Immature natural killer cell (primary cell): ENCODE results near the gene CLSTN2. TPM values are rescaled to one million over a fixed set of nuclear protein-coding genes. Genes with fewer than 3 reads are reported as not detected.

ENCODE experiments used
- DNase-seq, 3 donors: peaks; one replicate each; pipeline ENCODE4 v3.0.0; 2022; ENCODE audit warnings: mixed read lengths in 1 of 3
- H3K27ac Mint-ChIP-seq, 6 donors: one replicate each; pipeline ENCODE4 v1.8.0; 2020; ENCODE audit warnings: mixed read lengths in 6 of 6, mild to moderate bottlenecking in 5 of 6, inconsistent platforms in 4 of 6, moderate library complexity in 3 of 6
- H3K27me3 Mint-ChIP-seq, 3 donors: one replicate each; pipeline ENCODE4 v1.8.0; 2020 to 2021; ENCODE audit warnings: low read depth in 3 of 3, mild to moderate bottlenecking in 3 of 3, mixed read lengths in 3 of 3, moderate library complexity in 3 of 3, inconsistent platforms in 1 of 3
- H3K36me3 Mint-ChIP-seq, 3 donors: one replicate each; pipeline ENCODE4 v1.8.0; 2020; ENCODE audit warnings: mixed read lengths in 3 of 3, inconsistent platforms in 2 of 3, mild to moderate bottlenecking in 2 of 3
- H3K4me1 Mint-ChIP-seq, 2 donors: one replicate each; pipeline ENCODE4 v1.8.0; 2020; ENCODE audit warnings: inconsistent platforms in 2 of 2, mild to moderate bottlenecking in 2 of 2, mixed read lengths in 2 of 2, moderate library complexity in 1 of 2
- H3K4me3 Mint-ChIP-seq, 5 donors: one replicate each; pipeline ENCODE4 v1.8.0; 2020; ENCODE audit warnings: mild to moderate bottlenecking in 5 of 5, mixed read lengths in 5 of 5, inconsistent platforms in 3 of 5, moderate library complexity in 3 of 5
- H3K9me3 Mint-ChIP-seq, 6 donors: one replicate each; pipeline ENCODE4 v1.8.0; 2020; ENCODE audit warnings: mild to moderate bottlenecking in 6 of 6, mixed read lengths in 6 of 6, inconsistent platforms in 4 of 6, moderate library complexity in 3 of 6
- polyA plus RNA-seq, 3 donors: library from polyadenylated mRNA; unstranded; fragments of 300-500 nt; fragmentation: Illumina TruSeq; gene quantifications; one replicate each; pipeline ENCODE4 v1.2.3, GENCODE V29; 2021

The CLSTN2 gene
- polyA plus RNA-seq, 3 donors from 2014 or later, result not detected

DNA sequence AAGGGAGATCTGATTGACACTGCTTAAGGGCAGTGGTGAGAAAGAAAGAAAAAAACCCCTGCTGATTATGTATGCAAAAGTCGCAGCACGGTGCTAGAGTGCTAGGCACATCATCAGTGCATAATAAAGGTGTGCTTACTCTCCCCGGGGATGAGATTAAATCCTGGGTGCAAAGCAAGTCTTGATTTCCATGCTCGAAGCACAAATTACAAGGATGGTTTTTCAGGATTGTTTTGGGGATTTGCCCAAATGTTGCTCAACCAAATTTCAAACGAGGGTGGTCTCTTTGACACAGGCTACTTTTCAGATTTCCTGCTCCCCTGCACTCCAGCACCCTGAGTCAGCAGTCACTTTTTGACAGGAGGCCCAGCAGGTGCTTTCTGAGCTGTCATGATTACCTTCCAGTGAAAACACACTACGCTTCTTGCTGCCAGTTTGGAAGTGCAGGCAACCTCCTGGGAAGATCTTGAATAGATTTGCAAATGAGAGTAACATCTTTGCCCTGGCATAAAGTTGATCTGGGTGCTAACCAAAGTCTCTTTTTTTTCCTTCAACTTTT lies 575.4 kb downstream of the CLSTN2 start:
- Mint-ChIP-seq H3K4me1 (no peaks in the 10 kb centered on the region), H3K27ac (no peak overlapping the region), H3K27me3 (peaks cover 3 to 8% (median 5%) of the 10 kb centered on the region in 3 donors), H3K9me3 (peaks cover 0 to 4% (median 0%) of the 10 kb centered on the region in 6 donors), H3K4me3 (no peak overlapping the region), H3K36me3 (no peaks in the 10 kb centered on the region)
- no peak for DNase-seq

GRCh38 chr3:140521751-140522445 lies 586.9 kb downstream of the CLSTN2 start:
- no peak overlapping the region for H3K27ac Mint-ChIP-seq
- peaks cover 5 to 20% (median 13%) of the 10 kb centered on the region in 6 donors for H3K9me3 Mint-ChIP-seq
- H3K36me3 Mint-ChIP-seq, result peaks cover 0 to 5% (median 0%) of the 10 kb centered on the region in 3 donors
- H3K27me3 Mint-ChIP-seq, result peaks cover 6 to 29% (median 7%) of the 10 kb centered on the region in 3 donors
- H3K4me3 Mint-ChIP-seq, result no peak overlapping the region
- no peak for DNase-seq
- H3K4me1 Mint-ChIP-seq, result no peaks in the 10 kb centered on the region

GRCh38 chr3:140522653-140523380 lies 587.8 kb downstream of the CLSTN2 start:
- Mint-ChIP-seq H3K36me3 (peaks cover 0 to 5% (median 0%) of the 10 kb centered on the region in 3 donors), H3K27ac (no peak overlapping the region), H3K4me3 (no peak overlapping the region), H3K9me3 (peaks cover 0 to 20% (median 10%) of the 10 kb centered on the region in 6 donors), H3K27me3 (peaks cover 6 to 29% (median 8%) of the 10 kb centered on the region in 3 donors), H3K4me1 (no peaks in the 10 kb centered on the region)
- DNase-seq, result no peak

DNA sequence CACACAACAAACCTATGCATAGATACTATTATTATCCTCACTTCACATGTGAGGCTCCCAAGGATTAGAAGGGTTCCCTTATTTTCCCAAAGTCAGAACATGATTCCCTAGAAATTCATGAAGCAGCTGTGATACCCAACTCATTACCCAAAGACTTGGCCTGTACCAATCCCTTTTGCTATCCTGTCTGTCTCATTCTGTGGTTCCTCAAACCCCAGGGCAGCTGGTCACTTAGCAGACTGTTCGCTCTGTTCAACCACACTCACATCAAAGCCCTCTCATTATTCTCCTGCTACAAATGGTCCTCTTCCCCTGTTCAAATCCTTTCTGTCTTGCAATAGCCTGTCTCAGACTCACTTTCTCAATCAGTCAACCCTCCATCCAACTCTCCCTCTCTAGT lies 588.6 kb downstream of the CLSTN2 start:
- peaks cover 0 to 16% (median 10%) of the 10 kb centered on the region in 6 donors for H3K9me3 Mint-ChIP-seq
- H3K4me1 Mint-ChIP-seq, result no peaks in the 10 kb centered on the region
- H3K36me3 Mint-ChIP-seq, result peaks cover 0 to 5% (median 0%) of the 10 kb centered on the region in 3 donors
- no peak overlapping the region for H3K4me3 Mint-ChIP-seq
- peaks cover 6 to 29% (median 10%) of the 10 kb centered on the region in 3 donors for H3K27me3 Mint-ChIP-seq
- H3K27ac Mint-ChIP-seq, result no peak overlapping the region
- DNase-seq, result no peak

DNA sequence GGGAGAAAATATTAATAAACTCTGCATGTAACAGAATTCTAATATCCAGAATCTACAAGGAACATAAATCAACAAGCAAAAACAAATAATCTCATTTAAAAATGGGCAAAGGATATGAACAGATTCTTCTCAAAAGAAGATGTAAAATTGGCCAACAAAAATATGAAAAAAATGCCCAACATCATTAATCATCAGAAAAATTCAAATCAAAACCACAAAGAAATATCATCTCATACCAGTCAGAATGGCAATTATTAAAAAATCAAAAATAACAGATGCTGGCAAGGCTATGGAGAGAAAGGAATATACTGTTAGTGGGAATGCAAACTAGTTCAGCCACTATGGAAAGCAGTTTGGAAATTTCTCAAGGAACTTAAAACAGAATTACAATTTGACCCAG lies 592.2 kb downstream of the CLSTN2 start:
- H3K4me1 Mint-ChIP-seq, result no peaks in the 10 kb centered on the region
- peaks cover 3 to 26% (median 4%) of the 10 kb centered on the region in 3 donors for H3K27me3 Mint-ChIP-seq
- no peaks in the 10 kb centered on the region for H3K36me3 Mint-ChIP-seq
- H3K9me3 Mint-ChIP-seq, result peaks cover 0 to 10% (median 3%) of the 10 kb centered on the region in 6 donors
- no peak overlapping the region for H3K4me3 Mint-ChIP-seq
- no peak overlapping the region for H3K27ac Mint-ChIP-seq
- DNase-seq, result no peak

DNA sequence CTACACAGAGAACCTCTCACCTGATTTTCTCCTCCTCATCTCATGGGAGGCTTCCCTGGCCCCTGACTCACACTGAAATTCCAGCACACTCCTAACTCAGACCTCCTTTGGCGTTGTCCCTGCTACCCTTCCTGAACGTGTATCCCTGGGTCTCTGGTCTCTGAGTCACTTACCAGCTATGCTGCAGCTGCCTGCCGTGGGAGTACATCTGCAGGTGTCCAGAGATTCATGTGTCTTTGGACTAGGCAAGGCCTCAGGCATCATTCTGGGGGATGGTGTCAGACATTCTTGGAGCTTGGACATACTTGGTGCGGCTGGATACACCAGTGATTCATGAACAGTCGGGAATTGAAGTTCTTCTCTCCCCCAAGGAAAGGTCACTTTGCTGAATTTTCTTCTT lies 594.1 kb downstream of the CLSTN2 start:
- Mint-ChIP-seq H3K9me3 (peaks cover 0 to 7% (median 1%) of the 10 kb centered on the region in 6 donors), H3K27ac (no peak overlapping the region), H3K4me1 (no peaks in the 10 kb centered on the region), H3K4me3 (no peak overlapping the region), H3K27me3 (peaks cover 3 to 19% (median 4%) of the 10 kb centered on the region in 3 donors), H3K36me3 (no peaks in the 10 kb centered on the region)
- DNase-seq, result no peak

GRCh38 chr3:140529558-140529957 lies 594.6 kb downstream of the CLSTN2 start:
- Mint-ChIP-seq H3K27me3 (peaks cover under 1 to 14% (median 4%) of the 10 kb centered on the region in 3 donors), H3K4me3 (no peak overlapping the region), H3K27ac (no peak overlapping the region), H3K9me3 (peaks cover 0 to 7% (median 1%) of the 10 kb centered on the region in 6 donors), H3K4me1 (no peaks in the 10 kb centered on the region), H3K36me3 (no peaks in the 10 kb centered on the region)
- no peak for DNase-seq

DNA sequence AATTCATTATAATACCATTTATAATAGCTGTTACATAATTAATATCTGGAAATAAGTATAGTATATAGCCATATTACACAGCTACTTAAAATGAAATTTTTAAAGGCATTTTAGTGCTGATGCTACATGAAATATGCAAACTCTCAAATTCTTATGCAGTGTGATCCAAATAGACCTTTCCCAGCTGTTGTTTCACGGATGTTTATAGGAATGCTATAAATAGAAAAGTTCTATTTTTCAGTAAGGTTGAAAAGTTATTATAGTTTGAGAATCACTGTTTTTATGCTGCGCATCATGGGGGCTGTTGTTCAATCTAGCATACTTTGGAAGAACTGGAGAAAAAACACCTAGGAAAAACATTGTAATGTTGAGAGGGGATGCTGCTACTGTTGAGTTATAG lies 595.1 kb downstream of the CLSTN2 start:
- Mint-ChIP-seq H3K27me3 (peaks cover 0 to 14% (median 6%) of the 10 kb centered on the region in 3 donors), H3K4me1 (no peaks in the 10 kb centered on the region), H3K4me3 (no peak overlapping the region), H3K36me3 (no peaks in the 10 kb centered on the region), H3K9me3 (peaks cover 0 to 7% (median 0%) of the 10 kb centered on the region in 6 donors), H3K27ac (no peak overlapping the region)
- no peak for DNase-seq

GRCh38 chr3:140530603-140531002 lies 595.6 kb downstream of the CLSTN2 start:
- H3K4me3 Mint-ChIP-seq, result no peak overlapping the region
- H3K27ac Mint-ChIP-seq, result no peak overlapping the region
- H3K4me1 Mint-ChIP-seq, result no peaks in the 10 kb centered on the region
- H3K36me3 Mint-ChIP-seq, result no peaks in the 10 kb centered on the region
- peaks cover 0 to 9% (median 6%) of the 10 kb centered on the region in 3 donors for H3K27me3 Mint-ChIP-seq
- no peak for DNase-seq
- H3K9me3 Mint-ChIP-seq, result peaks cover 0 to 3% (median 0%) of the 10 kb centered on the region in 6 donors

DNA sequence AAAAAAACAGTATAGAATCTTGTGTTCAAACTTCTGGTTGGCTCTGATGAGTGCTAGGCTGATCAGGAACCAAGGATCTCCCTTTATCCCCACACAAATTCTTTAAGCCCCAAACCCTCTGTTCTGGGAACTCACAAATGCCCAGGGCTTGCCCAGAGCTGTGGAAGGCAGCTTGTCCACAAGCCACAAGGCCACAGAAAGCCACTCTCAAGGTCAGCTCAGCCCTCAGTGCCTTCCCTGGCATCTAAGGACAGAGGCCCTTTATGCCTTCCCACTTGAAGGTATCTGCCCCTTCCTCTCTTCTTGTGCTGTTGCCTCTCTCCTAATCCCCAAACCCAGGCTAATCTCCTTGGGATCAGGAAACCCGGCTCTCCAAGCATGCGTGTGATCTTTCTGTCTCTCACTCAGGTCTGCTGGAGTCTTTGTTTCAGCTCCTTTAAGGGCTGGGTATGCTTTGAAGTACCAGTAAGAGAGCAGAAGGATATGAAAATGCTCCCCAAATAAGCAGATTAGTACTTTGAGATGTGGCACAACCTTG lies 597.9 kb downstream of the CLSTN2 start:
- Mint-ChIP-seq H3K4me3 (no peak overlapping the region), H3K4me1 (no peaks in the 10 kb centered on the region), H3K27me3 (peaks cover 0 to 4% (median 0%) of the 10 kb centered on the region in 3 donors), H3K36me3 (no peaks in the 10 kb centered on the region), H3K27ac (no peak overlapping the region), H3K9me3 (peaks cover 0 to 1% (median 0%) of the 10 kb centered on the region in 6 donors)
- no peak for DNase-seq

DNA sequence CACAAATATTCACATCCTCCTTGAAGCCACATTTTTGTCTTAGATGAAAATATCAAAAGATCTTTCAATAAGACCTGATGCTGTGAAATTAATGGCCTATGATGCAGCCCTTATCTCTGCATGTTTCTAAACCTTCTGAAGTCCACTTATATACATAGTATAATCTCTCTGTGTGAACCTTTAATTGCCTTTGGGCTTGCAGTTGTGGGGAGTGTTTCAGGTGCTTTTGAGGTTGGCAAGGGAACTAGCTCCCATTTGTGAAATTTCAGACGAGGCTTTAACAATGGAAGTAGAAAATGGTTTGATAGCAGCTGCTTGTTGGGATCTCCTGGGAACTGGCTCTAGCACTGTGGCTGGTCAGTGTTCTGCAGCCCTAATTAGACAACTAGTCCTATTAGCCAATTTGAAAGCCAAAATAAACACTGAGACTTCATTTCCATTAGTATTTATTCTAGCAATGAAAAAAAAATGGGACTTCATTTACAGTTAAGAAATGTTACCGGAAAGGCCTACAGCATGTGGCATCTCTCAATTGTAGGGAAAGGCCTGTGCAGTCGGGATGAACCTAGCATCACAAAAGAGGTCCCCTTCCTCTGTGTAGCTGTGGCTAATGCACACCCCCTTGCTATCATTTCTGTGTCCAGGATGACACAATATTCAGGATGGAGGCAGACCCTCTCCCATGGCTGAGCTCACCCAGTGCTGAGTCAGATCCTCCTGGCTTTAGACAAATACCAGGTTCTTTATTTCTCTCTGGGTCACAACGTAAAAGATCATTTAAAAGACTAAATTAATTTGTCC lies 602.1 kb downstream of the CLSTN2 start:
- Mint-ChIP-seq H3K36me3 (no peaks in the 10 kb centered on the region), H3K4me1 (no peaks in the 10 kb centered on the region), H3K27ac (no peak overlapping the region), H3K27me3 (peaks cover 0 to 2% (median 2%) of the 10 kb centered on the region in 3 donors), H3K4me3 (no peak overlapping the region), H3K9me3 (peaks cover 0 to 3% (median 0%) of the 10 kb centered on the region in 6 donors)
- DNase-seq, result no peak

DNA sequence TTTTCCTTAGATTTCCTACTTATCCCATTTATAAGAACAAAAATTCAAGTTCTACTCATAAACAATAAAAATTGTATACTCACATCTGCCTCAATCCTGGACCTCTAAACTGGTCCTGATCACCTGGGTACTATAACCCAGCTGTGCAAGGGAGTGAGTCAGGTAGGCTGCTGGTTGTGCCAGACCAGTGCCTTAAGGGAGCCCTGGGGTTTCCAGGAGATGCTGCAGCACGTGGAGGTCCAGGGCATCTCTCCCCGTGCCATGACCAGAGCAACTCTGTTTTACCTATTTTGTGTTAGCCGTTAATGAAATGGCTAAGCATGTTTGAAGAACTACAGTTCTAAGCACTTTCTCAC lies 602.7 kb downstream of the CLSTN2 start:
- no peak overlapping the region for H3K4me3 Mint-ChIP-seq
- H3K4me1 Mint-ChIP-seq, result no peaks in the 10 kb centered on the region
- peaks cover 0 to 3% (median 0%) of the 10 kb centered on the region in 6 donors for H3K9me3 Mint-ChIP-seq
- no peaks in the 10 kb centered on the region for H3K36me3 Mint-ChIP-seq
- H3K27ac Mint-ChIP-seq, result no peak overlapping the region
- DNase-seq, result no peak
- H3K27me3 Mint-ChIP-seq, result peaks cover 0 to 2% (median 2%) of the 10 kb centered on the region in 3 donors

- Mint-ChIP-seq H3K36me3 (no peaks in the 10 kb centered on the region), H3K9me3 (peaks cover 0 to 3% (median 0%) of the 10 kb centered on the region in 6 donors), H3K27me3 (peaks cover 0 to 2% (median 0%) of the 10 kb centered on the region in 3 donors), H3K4me3 (no peak overlapping the region), H3K4me1 (no peaks in the 10 kb centered on the region), H3K27ac (no peak overlapping the region)
- no peak for DNase-seq
Measured at GRCh38 chr3:140540262-140540661, 605.3 kb downstream of the CLSTN2 start.
